Measurements from ENCODE around the gene KCTD11.

Gene KCTD11

DNA sequence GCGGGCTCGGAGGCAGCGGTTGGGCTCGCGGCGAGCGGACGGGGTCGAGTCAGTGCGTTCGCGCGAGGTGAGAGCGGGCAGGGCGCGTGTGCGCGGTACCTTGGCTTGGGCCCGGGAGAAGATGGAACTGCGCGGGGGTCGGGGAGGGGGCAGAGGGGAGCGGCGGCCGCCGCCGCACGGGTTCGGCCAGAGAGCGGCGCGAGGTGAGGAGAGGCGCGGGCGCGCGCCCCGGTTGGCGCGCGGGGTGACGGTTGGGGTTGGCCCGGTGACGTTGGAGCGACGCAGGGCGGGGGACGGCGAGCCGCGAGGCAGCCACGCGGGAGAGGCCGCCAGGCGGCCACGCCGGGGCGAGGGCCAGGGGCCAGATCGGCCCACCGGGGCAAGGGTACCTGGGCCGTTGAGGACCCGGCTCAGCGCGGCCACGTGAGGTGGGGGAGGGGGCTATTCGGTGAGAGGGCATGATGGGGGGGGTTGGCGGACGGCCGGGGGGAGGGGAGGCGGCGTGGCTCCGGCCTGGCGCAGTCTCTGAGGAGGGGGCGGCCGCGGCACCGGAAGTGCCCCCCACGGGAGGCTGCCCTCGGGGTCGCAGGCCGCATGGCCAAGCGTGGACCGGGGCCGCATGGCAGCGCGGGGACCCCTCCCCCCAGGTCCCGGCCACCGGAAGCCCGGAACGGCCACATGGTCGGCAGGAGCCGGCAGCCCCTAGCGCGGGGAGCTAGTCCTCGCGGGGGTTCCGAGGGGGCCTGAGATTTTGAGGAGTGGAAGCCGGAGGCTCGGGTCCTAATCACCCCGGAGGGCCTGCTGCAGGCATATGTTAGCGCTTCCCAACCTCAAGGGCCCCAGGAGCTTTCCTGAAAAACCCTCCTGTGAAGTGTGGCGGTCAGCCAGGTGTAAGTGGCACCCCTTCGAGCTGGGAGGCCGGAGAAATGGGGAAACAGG is 44.0 kb upstream of the KCTD11 start:
- Histone ChIP-seq H2BK15ac (ENCODE audit: low read length) (no peak overlapping the region), H3K4ac (ENCODE audit: low read length) (no peak overlapping the region), H3K79me1 (ENCODE audit: low read depth, low read length) (peaks cover 1% of the 10 kb centered on the region), H3K14ac (ENCODE audit: low read length) (no peak overlapping the region), H3K9me3 (replicated peaks in 1 of 2; ENCODE audit: control insufficient read depth in 2 of 2, insufficient read depth in 1 of 2, low read depth in 1 of 2, low read length in 2 of 2) (no peaks in the 10 kb centered on the region), H2AK5ac (ENCODE audit: low read depth, low read length) (peak overlapping the region; percentile 61), H2BK120ac (ENCODE audit: low read depth, low read length) (peak overlapping the region; percentile 21), H2BK12ac (ENCODE audit: low read length) (no peak overlapping the region), H3K27me3 (ENCODE audit: control insufficient read depth in 3 of 3, insufficient read depth in 3 of 3, low read depth in 1 of 3, low read length in 3 of 3) (no peaks in the 10 kb centered on the region), H3K4me2 (ENCODE audit: insufficient read depth, low read length, poor library complexity, severe bottlenecking) (peak overlapping the region; percentile 91), H3K4me1 (ENCODE audit: control insufficient read depth in 2 of 2, insufficient read depth in 1 of 2, low read depth in 1 of 2, low read length in 2 of 2) (peaks cover 2 to 5% of the 10 kb centered on the region in 2 donors), H3K23ac (ENCODE audit: low read depth, low read length, poor library complexity) (peak overlapping the region; percentile 74), H3K9ac (ENCODE audit: low read depth, low read length, poor library complexity) (peak overlapping the region; percentile 98), H3K18ac (ENCODE audit: low read length) (peak overlapping the region; percentile 95), H3K4me3 (ENCODE audit: low read length in 2 of 2) (peak overlapping the region; percentile 84 to 98), H4K91ac (ENCODE audit: low read depth, low read length, poor library complexity) (no peak overlapping the region), H3K36me3 (replicated peaks in 1 of 2; ENCODE audit: control insufficient read depth in 2 of 2, insufficient read depth in 2 of 2, low read length in 2 of 2) (peaks cover 31 to 37% of the 10 kb centered on the region in 2 donors), H4K8ac (ENCODE audit: low read depth, low read length) (no peak overlapping the region), H2AFZ (ENCODE audit: low read length) (peak overlapping the region; percentile 76), H2BK5ac (ENCODE audit: low read length) (peak overlapping the region; percentile 80), H3K27ac (replicated peaks; ENCODE audit: low read length) (peak overlapping the region; percentile 78)
- no peak for DNase-seq (ENCODE audit: low spot score)
- no CpG with 5 or more reads among the region's 104 CpGs for WGBS, 2 donors (ENCODE audit: extremely low coverage in 2 of 2, insufficient read length in 2 of 2, insufficient replicate concordance in 1 of 2)

DNA sequence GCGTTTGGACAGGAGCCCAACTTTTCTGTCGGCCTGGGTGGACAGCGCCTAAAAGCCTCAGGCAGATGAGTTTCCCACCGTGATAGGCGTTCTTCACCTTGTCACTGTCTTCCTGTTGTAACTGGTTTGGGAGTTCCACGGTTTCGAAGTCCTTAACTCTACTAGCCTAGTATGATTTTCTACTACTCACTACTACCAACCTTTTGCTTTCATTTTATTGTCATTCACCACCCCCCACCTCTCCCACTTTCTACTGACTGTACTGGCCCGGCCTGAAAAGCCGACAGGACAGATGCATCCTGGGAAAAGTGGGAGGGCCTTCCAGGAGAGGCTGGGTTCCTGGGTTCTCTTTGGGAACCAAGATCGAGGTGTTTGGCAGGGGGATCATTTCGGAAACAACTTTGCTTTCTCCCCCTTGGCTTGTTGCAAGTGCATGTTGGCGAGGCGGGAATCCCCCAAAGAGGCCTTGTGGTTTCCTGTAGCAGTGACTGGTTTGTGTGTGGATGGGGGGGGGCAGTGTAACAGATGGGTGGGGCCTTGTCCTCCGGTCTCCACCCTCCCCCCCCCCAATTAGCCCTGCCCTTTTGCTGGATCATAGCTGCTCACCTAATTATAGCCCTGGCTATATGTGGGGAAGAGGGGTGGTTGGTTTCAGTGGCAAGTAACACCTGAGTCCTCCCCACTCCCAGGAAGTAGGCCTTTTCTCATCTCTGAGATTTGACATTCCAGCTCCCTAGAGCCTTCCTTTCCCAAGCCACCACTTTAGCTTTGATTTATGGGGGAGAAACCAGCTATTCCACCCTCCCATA is 43.1 kb upstream of the KCTD11 start:
- H2AFZ ChIP-seq (ENCODE audit: low read length) = no peak overlapping the region
- no peak overlapping the region for H2BK120ac ChIP-seq (ENCODE audit: low read depth, low read length)
- peak overlapping the region; percentile 88 for H3K9ac ChIP-seq (ENCODE audit: low read depth, low read length, poor library complexity)
- peak overlapping the region; percentile 44 for H3K18ac ChIP-seq (ENCODE audit: low read length)
- H3K4me1 ChIP-seq (ENCODE audit: control insufficient read depth in 2 of 2, insufficient read depth in 1 of 2, low read depth in 1 of 2, low read length in 2 of 2) = peaks cover 2 to 5% of the 10 kb centered on the region in 2 donors
- peak overlapping the region; percentile 91 for H3K4me2 ChIP-seq (ENCODE audit: insufficient read depth, low read length, poor library complexity, severe bottlenecking)
- H3K23ac ChIP-seq (ENCODE audit: low read depth, low read length, poor library complexity) = no peak overlapping the region
- peaks cover 40 to 46% of the 10 kb centered on the region in 2 donors for H3K36me3 ChIP-seq (replicated peaks in 1 of 2; ENCODE audit: control insufficient read depth in 2 of 2, insufficient read depth in 2 of 2, low read length in 2 of 2)
- no peak overlapping the region for H2AK5ac ChIP-seq (ENCODE audit: low read depth, low read length)
- no peak for DNase-seq (ENCODE audit: low spot score)
- H2BK15ac ChIP-seq (ENCODE audit: low read length) = no peak overlapping the region
- H3K79me1 ChIP-seq (ENCODE audit: low read depth, low read length) = peaks cover 1% of the 10 kb centered on the region
- no peak overlapping the region for H4K91ac ChIP-seq (ENCODE audit: low read depth, low read length, poor library complexity)
- H4K8ac ChIP-seq (ENCODE audit: low read depth, low read length) = no peak overlapping the region
- no peak overlapping the region for H3K14ac ChIP-seq (ENCODE audit: low read length)
- H3K4ac ChIP-seq (ENCODE audit: low read length) = no peak overlapping the region
- no peaks in the 10 kb centered on the region for H3K27me3 ChIP-seq (ENCODE audit: control insufficient read depth in 3 of 3, insufficient read depth in 3 of 3, low read depth in 1 of 3, low read length in 3 of 3)
- no peak overlapping the region for H2BK12ac ChIP-seq (ENCODE audit: low read length)
- peak overlapping the region; percentile 78 for H3K27ac ChIP-seq (replicated peaks; ENCODE audit: low read length)
- no peak overlapping the region for H2BK5ac ChIP-seq (ENCODE audit: low read length)
- H3K4me3 ChIP-seq (ENCODE audit: low read length in 2 of 2) = peak overlapping the region; percentile 84 to 98
- WGBS, 2 donors (ENCODE audit: extremely low coverage in 2 of 2, insufficient read length in 2 of 2, insufficient replicate concordance in 1 of 2) = no CpG with 5 or more reads among the region's 14 CpGs
- H3K9me3 ChIP-seq (replicated peaks in 1 of 2; ENCODE audit: control insufficient read depth in 2 of 2, insufficient read depth in 1 of 2, low read depth in 1 of 2, low read length in 2 of 2) = no peaks in the 10 kb centered on the region

DNA sequence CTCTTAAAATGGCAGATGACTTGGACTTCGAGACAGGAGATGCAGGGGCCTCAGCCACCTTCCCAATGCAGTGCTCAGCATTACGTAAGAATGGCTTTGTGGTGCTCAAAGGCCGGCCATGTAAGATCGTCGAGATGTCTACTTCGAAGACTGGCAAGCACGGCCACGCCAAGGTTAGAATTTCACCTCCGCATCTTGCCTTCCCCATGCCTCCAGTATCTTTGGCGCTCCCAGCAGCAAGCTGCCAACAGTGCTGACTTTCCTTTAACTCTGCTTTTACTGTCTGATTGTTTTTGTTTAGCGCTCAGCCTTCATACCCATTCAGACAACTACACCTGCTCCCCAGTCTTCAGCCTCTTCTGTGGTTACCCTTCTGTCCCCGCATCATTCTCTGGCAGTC is 42.3 kb upstream of the KCTD11 start:
- Histone ChIP-seq H3K27me3 (ENCODE audit: control insufficient read depth in 3 of 3, insufficient read depth in 3 of 3, low read depth in 1 of 3, low read length in 3 of 3) (no peaks in the 10 kb centered on the region), H2BK15ac (ENCODE audit: low read length) (no peak overlapping the region), H3K4me1 (ENCODE audit: control insufficient read depth in 2 of 2, insufficient read depth in 1 of 2, low read depth in 1 of 2, low read length in 2 of 2) (peaks cover 8 to 13% of the 10 kb centered on the region in 2 donors), H2BK12ac (ENCODE audit: low read length) (no peak overlapping the region), H3K79me1 (ENCODE audit: low read depth, low read length) (peaks cover 3% of the 10 kb centered on the region), H3K4me3 (ENCODE audit: low read length in 2 of 2) (no peak overlapping the region), H3K14ac (ENCODE audit: low read length) (no peak overlapping the region), H3K23ac (ENCODE audit: low read depth, low read length, poor library complexity) (no peak overlapping the region), H4K8ac (ENCODE audit: low read depth, low read length) (no peak overlapping the region), H3K9me3 (replicated peaks in 1 of 2; ENCODE audit: control insufficient read depth in 2 of 2, insufficient read depth in 1 of 2, low read depth in 1 of 2, low read length in 2 of 2) (no peaks in the 10 kb centered on the region), H3K36me3 (replicated peaks in 1 of 2; ENCODE audit: control insufficient read depth in 2 of 2, insufficient read depth in 2 of 2, low read length in 2 of 2) (peaks cover 41 to 53% of the 10 kb centered on the region in 2 donors), H3K4me2 (ENCODE audit: insufficient read depth, low read length, poor library complexity, severe bottlenecking) (no peak overlapping the region), H4K91ac (ENCODE audit: low read depth, low read length, poor library complexity) (no peak overlapping the region), H2AFZ (ENCODE audit: low read length) (no peak overlapping the region), H3K18ac (ENCODE audit: low read length) (no peak overlapping the region), H3K27ac (replicated peaks; ENCODE audit: low read length) (no peak overlapping the region), H2AK5ac (ENCODE audit: low read depth, low read length) (no peak overlapping the region), H2BK5ac (ENCODE audit: low read length) (no peak overlapping the region), H3K4ac (ENCODE audit: low read length) (no peak overlapping the region), H2BK120ac (ENCODE audit: low read depth, low read length) (no peak overlapping the region), H3K9ac (ENCODE audit: low read depth, low read length, poor library complexity) (no peak overlapping the region)
- no peak for DNase-seq (ENCODE audit: low spot score)
- WGBS, 2 donors (ENCODE audit: extremely low coverage in 2 of 2, insufficient read length in 2 of 2, insufficient replicate concordance in 1 of 2) = no CpG with 5 or more reads among the region's 12 CpGs
